ENCODE results near the gene ST3GAL5. TPM values are rescaled to one million over a fixed set of nuclear protein-coding genes. Genes with fewer than 3 reads are reported as not detected.

Gene ST3GAL5
- total RNA-seq, 1 experiment from 2014 or later = 71.0 TPM

DNA sequence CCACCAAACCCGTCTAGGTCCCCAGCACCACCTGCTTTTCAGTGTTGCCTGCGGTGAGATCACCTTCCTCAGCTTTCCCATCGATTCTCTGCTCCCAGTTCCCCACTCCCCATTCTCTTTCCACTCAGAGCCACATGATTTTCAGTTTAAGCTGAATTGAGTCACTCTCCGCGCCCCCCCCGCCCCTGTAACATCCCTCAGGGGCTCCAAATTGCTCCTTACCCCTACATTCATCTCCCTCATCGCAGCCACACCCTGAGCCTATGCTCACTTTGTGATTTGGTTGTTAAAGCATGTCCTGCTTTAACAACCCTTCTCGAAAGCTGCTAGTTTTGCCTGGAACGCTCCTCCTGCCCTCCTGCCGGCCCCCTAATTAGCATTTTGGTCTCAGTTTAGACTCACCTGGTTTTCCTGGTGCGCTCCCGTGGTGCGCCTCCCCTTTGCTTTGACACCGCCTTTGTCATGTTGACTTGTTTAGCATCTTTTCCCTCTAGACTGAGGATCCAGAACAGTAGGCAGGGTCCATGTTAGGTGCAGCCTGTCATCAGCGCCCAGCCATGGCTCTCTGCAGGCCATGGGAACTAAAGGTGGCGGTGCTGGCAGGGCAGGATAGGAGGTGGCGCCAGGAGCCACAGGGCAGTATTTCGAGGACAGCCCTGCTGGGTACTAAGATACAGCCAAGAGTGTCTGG, 60.8 kb downstream of the ST3GAL5 start:
- DNase-seq (ENCODE audit: low read depth, low spot score) = no peak
- in situ Hi-C loops (cut with HindIII; ENCODE audit: low pct_unique_long_range_greater_than_20kb, low sequenced_read_pairs) = no loop called here

DNA sequence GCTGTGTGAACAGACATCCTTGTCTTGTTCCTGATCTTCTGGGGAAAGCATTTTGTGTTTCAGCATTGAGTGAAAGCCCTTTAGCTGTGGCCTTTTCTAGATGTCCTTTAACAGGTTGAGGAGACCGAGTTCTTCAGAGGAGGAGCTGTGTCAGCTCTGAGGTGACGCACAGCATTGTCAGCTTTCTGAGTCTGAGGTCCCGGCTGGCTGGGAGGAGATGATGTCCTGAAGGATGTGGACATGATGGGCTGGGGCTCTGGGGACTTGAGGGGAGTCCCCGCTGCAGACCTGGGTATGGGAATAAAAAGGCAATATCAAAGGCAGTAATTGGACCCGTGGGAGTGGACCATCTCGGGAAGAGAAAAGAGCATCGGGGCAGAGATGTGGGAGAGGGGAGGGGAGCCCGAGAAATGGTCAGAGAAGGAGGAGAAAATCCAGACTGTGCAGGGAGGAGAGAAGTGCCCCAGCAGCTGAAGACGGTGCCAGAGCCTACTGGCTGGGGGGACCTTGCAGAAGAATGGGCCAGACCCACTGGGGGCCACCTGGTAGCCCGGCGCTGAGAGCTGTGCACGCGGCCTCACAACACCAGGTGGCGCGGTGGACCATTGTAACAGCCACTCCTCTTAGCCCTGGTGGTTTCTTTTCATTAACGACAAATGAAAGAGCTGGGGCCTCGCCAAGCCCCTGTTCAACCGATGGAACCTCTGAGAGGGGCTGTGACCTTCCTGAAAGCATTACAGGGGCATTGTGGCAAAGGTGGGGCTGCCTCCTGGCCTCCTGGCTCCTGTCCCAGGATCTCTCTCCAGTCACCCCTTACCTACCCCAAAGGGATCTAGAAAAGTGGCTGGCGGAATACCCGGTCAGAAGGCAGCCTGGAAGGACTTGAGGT, 61.6 kb downstream of the ST3GAL5 start:
- in situ Hi-C loops (cut with HindIII; ENCODE audit: low pct_unique_long_range_greater_than_20kb, low sequenced_read_pairs) = no loop called here
- DNase-seq (ENCODE audit: low read depth, low spot score) = peak; percentile 82

DNA sequence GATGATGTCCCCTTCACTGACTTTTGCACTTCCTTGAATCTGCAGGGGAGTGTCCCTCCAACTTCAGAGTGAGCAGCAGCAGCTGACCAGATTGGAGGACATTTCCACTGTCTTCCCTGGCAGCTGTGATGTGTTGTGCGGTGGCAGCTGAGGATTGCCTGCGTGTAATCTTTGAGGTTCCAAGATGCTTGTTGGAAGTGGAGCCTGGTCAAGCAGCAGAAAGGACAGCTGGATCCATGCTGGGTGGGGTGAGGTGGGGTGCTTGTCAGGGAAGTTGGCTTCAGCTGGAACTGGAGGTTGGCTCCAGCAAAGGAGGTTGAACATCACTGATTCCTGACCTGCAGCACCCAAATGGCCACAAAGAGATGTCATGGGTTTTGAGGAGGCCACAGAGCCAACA, 64.8 kb downstream of the ST3GAL5 start:
- in situ Hi-C loops (cut with HindIII; ENCODE audit: low pct_unique_long_range_greater_than_20kb, low sequenced_read_pairs) = loop anchor here (25.0 kb wide), 1 partner anchor 112 kb away; no protein-coding TSS in a partner anchor
- no peak for DNase-seq (ENCODE audit: low read depth, low spot score)

DNA sequence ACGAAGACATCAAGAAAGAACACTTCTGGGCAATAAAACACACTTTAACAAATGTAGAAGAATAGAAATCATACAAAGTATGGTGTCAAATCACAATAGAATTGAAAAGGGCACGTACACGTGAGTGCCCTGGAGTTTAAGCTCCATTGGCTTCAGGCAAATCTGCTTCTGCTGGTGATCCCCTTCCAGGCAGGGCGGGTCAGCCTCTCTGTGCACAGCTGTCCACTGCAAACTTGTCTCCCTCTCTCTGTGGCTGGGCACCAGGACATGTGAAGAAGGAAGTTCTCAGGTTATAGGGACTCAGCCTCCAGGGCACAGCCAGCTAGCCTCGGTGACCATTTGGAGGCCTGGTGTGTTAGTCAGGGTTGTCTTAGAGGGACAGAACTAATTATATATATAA, 66.0 kb downstream of the ST3GAL5 start:
- in situ Hi-C loops (cut with HindIII; ENCODE audit: low pct_unique_long_range_greater_than_20kb, low sequenced_read_pairs) = loop anchor here (25.0 kb wide), 1 partner anchor 110 kb away; no protein-coding TSS in a partner anchor
- DNase-seq (ENCODE audit: low read depth, low spot score) = no peak

DNA sequence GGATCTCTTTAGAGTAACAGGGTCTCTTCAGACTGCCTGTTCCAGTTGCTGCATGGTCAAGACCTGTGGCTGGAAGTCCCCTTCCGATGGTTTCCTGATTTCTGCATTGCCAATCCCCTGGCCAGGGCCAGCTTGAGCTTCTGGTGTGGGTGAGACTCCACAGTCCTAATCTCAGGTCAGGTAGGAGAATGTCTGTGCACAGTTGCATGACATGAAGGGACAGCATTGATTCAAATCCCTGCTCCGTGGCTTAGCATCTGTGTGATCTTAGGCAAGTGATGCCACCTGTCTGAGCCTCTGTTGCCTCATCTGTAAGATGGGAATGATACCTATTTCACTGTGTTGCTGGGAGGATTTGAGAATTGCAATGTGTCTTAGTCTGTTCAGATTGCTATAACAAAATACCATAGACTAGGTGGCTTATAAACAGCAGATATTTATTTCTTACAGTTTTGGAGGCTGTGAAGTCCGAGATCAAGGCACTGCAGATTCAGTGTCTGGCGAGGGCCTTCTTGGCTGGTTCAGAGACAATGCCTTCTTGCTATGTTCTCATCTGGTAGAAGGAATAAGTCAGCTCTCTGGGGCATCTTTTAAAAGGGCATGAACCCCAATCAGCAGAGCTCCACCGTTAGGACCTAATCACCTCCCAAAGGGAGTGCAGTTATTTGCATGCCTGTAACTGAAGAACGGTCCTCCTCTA, 68.8 kb downstream of the ST3GAL5 start:
- DNase-seq (ENCODE audit: low read depth, low spot score) = no peak
- in situ Hi-C loops (cut with HindIII; ENCODE audit: low pct_unique_long_range_greater_than_20kb, low sequenced_read_pairs) = loop anchor here (25.0 kb wide), 1 partner anchor 108 kb away; no protein-coding TSS in a partner anchor

DNA sequence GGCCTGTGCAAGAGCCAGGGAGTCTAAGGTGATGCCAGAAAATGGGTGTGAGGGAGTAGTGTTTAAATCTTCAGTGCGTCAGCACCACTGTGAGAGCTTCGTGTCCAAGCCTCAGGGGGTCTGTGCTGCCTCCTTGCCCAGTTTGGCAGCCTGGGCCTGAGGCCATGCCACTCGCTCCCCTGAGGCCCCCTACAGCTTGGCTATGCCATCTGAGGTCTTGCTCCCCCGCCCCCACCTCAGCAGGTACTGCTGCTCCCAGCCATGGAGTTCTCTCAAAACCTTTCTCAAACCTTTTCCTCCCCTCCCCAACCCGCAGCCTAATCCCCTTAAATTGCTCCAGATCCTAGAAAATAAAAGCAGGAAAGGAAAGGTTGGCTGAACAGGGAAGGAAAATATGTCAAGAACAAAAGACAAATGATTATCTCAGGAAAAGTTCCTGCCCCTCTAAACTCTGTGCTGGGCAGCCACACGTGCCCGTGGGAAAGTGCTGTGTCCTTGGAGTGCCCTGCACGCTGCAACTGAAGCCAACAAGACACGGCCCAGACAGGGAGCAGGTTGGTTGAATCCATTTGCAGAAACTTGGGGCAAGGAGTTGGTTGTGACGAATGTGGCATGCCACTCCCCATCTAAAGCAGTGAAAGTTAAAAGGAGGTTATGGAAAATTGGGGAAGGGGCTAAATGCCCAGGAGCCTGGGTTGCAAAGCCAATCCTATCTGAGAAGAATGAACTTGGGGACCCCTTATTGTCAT, 73.8 kb downstream of the ST3GAL5 start:
- no peak for DNase-seq (ENCODE audit: low read depth, low spot score)
- in situ Hi-C loops (cut with HindIII; ENCODE audit: low pct_unique_long_range_greater_than_20kb, low sequenced_read_pairs) = loop anchor here (25.0 kb wide), 1 partner anchor 103 kb away; no protein-coding TSS in a partner anchor

DNA sequence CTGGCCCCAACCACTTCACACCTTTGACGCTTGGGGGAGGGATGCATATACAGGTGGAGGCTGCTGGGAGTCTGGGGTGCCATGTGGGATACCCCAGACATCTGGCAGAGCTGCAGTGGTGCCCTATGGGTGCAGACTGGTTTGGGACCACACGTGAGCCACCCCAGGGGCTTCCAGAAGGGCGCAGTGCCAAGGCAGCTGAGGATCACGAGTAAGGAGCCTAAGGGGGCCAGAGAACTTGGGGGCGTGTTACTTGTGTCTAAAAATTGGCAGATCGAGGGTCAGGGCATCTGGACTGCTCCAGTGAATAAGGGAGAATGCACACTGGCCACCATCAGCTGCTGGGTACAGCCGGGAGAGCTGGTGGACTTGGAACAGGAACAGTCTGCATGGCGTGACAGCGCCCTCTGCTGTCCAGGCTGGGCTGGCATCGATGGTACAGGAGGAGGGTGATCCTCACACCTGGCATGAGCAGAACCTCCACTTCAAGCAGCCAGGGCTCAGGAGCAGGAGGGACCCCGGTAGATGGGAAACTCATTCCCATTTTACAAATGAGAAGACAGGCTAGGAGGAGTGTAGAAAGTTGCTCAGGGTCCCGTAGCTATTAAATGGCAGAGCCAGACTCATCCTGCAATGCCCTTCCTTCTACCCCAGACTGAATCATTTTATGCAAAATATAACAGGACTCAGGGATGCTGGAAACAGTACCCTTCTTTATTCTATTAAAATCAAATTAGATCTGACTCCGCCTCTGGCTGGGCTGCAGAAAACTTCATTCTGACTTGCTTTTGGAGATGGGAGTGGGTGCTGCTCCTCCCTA, 74.6 kb downstream of the ST3GAL5 start:
- DNase-seq (ENCODE audit: low read depth, low spot score) = peak; percentile 91
- in situ Hi-C loops (cut with HindIII; ENCODE audit: low pct_unique_long_range_greater_than_20kb, low sequenced_read_pairs) = loop anchor here (25.0 kb wide), 1 partner anchor 102 kb away; no protein-coding TSS in a partner anchor

DNA sequence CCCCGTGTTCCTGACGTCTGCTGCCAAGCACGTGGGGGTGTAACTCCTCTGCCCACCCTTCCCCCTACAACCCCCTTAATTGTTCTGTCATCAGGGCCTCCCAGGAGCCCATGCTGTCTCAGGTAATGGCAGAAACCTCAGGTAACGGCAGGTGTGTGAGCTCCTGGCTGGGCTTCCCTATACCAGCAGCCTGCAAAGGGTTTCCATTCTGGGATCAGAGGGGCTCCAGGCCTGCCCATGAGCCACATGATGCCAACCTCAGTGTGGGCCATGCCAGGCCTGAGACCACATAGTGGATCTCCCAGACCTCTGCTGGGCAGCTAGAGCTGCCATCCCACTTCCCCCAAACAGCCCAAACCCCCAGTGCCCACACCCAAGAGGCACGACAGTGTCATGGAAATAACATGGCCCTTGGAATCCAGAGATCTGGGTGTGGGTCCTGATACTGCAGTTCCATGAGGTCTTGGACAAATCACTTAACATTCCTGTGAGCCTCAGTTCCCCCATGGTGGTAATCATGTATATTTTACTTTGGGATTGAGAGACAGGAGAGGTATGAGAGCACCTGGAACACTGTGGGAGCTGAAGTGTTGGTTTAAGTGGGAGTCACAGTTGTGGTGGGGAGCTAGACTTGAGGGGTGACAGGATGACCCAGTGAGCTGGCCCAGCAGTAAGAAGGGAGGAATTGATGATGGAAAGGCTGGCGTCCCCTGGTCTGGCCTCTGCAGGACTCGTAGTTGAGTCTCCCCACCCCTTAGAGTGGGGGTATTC, 75.4 kb downstream of the ST3GAL5 start:
- DNase-seq (ENCODE audit: low read depth, low spot score) = no peak
- in situ Hi-C loops (cut with HindIII; ENCODE audit: low pct_unique_long_range_greater_than_20kb, low sequenced_read_pairs) = loop anchor here (25.0 kb wide), 1 partner anchor 101 kb away; no protein-coding TSS in a partner anchor

DNA sequence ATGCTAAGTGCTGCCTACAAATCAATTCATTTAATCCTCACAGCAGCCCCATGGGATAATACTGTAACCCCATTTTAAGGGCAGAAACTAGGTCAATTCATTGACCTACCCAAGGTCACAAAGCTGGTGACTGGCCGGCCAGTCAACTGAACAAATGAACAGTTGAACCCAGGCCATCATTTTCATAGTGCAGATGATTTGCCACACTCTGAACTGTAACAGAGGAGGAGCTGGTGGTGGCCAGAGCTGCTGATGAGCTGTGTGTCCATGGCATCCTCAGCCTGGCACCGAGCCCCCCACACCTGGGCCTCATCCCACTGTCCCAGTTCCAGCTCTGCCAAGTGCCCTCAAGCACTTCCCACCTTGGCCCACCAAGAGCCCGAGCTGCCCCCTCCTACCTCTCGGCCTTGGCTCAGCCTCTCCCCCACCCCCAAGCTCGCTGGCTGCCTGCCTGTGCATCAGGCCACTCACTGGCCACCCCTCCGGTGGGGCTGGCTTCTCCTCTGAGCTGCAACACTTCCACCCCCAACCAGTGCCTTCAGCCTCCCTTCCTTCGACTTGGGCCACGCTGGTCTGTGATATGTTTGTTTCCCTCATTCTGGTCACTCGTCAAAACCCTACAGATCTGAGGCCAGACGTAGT, 76.6 kb downstream of the ST3GAL5 start:
- DNase-seq (ENCODE audit: low read depth, low spot score) = no peak
- in situ Hi-C loops (cut with HindIII; ENCODE audit: low pct_unique_long_range_greater_than_20kb, low sequenced_read_pairs) = loop anchor here (25.0 kb wide), 1 partner anchor 100 kb away; no protein-coding TSS in a partner anchor

DNA sequence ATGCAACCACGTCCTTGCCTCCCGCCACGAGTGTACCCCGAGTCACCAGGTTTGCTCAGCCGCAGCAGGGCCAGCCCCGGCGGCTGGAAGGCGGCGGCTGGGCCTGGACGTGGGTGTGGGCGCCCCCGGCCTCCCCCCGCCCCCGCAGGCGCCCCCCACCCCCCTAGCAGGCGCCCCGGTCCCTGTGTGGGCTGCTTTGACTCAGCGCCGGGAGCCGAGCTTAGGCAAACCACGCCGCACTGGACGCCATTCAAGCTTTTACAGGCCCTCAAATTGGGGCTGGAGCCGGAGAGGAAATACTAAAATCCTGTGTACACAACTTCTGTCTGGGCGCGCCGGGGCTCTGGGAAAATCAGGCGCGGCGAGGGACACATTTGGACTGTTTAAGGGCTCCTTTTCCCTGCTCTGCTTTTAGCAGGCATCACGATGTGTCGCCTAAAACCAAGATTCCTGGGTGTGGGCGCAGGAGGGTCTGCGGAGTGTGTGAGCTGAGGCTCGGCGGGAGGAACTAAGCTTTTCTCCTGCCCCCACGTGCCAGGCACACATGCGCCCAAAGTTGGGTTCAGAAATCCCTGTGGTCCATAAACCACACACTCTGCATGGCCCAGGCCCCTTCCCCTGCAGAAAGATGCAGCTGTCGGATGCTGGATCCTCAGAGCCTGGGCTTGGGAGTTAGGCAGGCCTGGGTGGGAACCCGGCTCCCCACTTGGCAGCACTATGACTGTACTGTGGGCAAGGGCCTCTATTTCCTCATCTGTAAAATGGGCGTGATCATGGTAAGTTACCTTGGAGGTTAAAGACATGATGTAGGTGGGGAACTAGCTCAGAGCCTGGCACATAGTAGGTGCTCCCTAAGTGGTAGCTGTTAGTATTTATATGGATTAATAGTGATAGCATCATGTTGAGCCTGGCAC, 77.4 kb downstream of the ST3GAL5 start:
- no peak for DNase-seq (ENCODE audit: low read depth, low spot score)
- in situ Hi-C loops (cut with HindIII; ENCODE audit: low pct_unique_long_range_greater_than_20kb, low sequenced_read_pairs) = loop anchor here (25.0 kb wide), 1 partner anchor 99 kb away; no protein-coding TSS in a partner anchor

DNA sequence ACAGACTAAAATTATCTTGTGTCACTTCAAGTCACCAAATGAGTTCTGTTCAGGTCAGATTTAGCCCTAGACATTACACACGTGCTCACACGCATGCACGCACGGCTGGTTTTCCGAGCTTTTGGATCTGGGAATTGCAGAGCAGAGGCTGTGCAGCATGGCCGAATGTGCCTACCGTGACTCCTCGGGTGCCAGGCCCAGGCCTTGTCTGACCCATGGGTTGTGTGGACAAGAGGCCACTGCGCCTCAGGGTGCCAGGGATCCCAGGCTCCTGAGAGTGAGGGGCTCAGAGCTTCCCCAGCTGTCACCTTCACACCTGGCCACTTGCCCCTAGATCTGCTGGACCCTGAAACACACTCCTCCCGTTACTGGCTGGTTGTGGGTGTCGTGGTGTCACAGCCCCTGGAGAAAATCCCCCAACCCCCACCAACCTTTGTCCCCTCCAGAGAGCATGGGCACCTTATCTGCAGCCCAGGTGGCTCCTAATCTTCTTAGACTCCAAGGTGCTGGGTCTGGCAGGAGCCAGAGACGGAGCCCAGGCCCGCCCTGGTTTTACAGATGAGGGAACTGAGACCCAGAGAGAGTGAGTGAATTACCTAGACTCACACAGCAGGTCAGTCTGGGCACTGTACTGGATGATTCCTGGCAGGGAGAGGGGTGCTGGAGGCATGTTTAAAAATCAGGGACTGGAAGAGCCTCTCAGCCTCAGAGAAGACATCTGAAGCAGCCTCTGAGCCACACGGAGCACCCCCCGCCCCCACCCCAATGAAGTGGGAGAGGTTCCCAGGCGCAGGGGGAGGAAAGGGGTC, 78.2 kb downstream of the ST3GAL5 start:
- in situ Hi-C loops (cut with HindIII; ENCODE audit: low pct_unique_long_range_greater_than_20kb, low sequenced_read_pairs) = loop anchor here (25.0 kb wide), 1 partner anchor 98 kb away; no protein-coding TSS in a partner anchor
- DNase-seq (ENCODE audit: low read depth, low spot score) = no peak

DNA sequence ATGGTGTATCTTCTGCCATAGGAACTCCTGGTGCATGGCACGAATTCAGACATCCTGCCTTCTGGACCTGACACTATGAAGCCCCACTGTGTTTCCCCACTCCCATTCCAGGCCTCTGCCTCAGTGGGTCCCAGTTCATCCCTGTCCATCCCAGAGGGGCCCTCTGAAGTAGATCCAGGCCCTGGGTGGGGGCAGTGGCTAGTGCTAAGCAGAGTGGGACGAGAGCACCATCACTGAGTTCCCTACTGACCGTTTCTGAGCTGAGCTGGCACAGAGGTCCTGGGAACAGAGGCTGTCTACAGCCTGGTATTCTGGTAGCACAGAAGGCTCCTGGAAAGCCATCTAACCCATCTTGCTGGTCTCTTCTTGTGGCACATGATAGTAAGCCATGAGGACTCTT, 81.0 kb downstream of the ST3GAL5 start:
- DNase-seq (ENCODE audit: low read depth, low spot score) = no peak
- in situ Hi-C loops (cut with HindIII; ENCODE audit: low pct_unique_long_range_greater_than_20kb, low sequenced_read_pairs) = loop anchor here (25.0 kb wide), 1 partner anchor 95 kb away; no protein-coding TSS in a partner anchor

DNA sequence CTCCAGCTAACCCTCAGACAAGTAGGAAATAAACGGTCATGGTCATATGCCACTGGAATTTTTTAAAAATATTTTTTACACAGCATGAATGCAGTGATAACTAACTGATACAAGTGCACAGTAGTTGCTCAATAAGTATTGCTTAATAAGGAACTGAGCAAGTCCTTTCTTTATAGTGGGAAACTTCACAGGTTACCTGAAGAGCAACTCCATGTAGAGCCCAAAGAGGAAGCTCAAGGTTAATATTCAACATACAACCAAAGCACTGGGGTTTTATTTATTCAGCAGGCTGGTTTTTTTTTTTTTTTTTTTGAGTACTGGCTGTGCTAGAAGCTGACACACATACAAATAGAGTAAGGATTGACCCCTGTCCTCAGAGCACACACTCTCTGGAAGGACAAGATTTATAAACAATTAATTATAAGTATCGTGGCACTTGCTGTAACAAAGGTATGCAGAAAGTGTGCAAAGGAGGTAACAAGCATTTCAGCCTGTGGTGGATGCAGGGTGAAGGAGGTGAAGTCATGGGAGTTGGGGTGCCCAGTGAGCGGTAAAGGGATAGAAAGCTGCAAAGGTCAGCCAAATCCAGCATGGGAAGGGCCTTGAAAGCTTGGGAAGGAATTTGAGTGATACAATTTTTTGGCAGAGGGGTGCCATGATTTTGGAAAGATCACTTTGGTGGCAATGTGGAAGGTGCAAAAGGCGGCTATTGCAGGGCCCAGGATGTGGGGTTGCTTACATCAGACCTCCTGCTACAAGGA, 82.3 kb downstream of the ST3GAL5 start:
- in situ Hi-C loops (cut with HindIII; ENCODE audit: low pct_unique_long_range_greater_than_20kb, low sequenced_read_pairs) = loop anchor here (25.0 kb wide), 1 partner anchor 94 kb away; no protein-coding TSS in a partner anchor
- no peak for DNase-seq (ENCODE audit: low read depth, low spot score)

Measured in SK-MEL-5 (cell line).